Astrocyte (in vitro differentiated cells and primary cell): Measurements from ENCODE around the gene RIBC1. TPM values are rescaled to one million over a fixed set of nuclear protein-coding genes. Genes with fewer than 3 reads are reported as not detected.

Experiments
- DNase-seq: peaks from one replicate; pipeline ENCODE4 v3.0.0-alpha.2; 2010; ENCODE audit warnings: low read depth
- FAIRE-seq: peaks from 2 replicates; lab custom pipeline; 2011; peaks lifted over from hg19 to GRCh38; lab: Jason Lieb, UNC
- H2AFZ ChIP-seq: 2 replicates; pipeline ENCODE4 v1.6.0; 2012; ENCODE audit warnings: low read depth, low read length, inconsistent platforms
- H3K27ac ChIP-seq: 2 replicates; pipeline ENCODE4 v1.5.1; 2011; ENCODE audit warnings: low read depth, low read length, inconsistent platforms
- H3K27me3 ChIP-seq: 2 replicates; pipeline ENCODE4 v1.6.0; 2011; ENCODE audit warnings: low read length, inconsistent platforms; ENCODE audit not compliant: insufficient read depth
- H3K36me3 ChIP-seq: 2 replicates; pipeline ENCODE4 v1.5.1; 2011; ENCODE audit warnings: low read length, inconsistent platforms; ENCODE audit not compliant: insufficient read depth
- H3K4me1 ChIP-seq: 2 replicates; pipeline ENCODE4 v1.5.1; 2011; ENCODE audit warnings: low read length, inconsistent platforms; ENCODE audit not compliant: insufficient read depth
- H3K4me2 ChIP-seq: 2 replicates; pipeline ENCODE4 v1.6.0; 2012; ENCODE audit warnings: low read length, inconsistent platforms
- H3K4me3 ChIP-seq: 2 replicates; pipeline ENCODE4 v1.5.1; 2011; ENCODE audit warnings: low read depth, mild to moderate bottlenecking, low read length, inconsistent platforms; ENCODE audit not compliant: insufficient read depth
- H3K79me2 ChIP-seq: 2 replicates; pipeline ENCODE4 v1.6.0; 2012; ENCODE audit warnings: mild to moderate bottlenecking, low read length, inconsistent platforms; ENCODE audit not compliant: insufficient read depth
- H3K9ac ChIP-seq: 2 replicates; pipeline ENCODE4 v1.6.0; 2012; ENCODE audit warnings: mild to moderate bottlenecking, low read length, inconsistent platforms
- H3K9me3 ChIP-seq: 2 replicates; pipeline ENCODE4 v1.5.1; 2012; ENCODE audit warnings: low read depth, mild to moderate bottlenecking, low read length, inconsistent platforms; ENCODE audit not compliant: insufficient read depth
- H4K20me1 ChIP-seq: 2 replicates; pipeline ENCODE4 v1.6.0; 2012; ENCODE audit warnings: low read length, inconsistent platforms; ENCODE audit not compliant: insufficient read depth
- H3K27ac Mint-ChIP-seq: one replicate; pipeline ENCODE4 v1.8.0; 2021; ENCODE audit warnings: mild to moderate bottlenecking, mixed read lengths; ENCODE audit not compliant: unreplicated experiment
- H3K27me3 Mint-ChIP-seq: one replicate; pipeline ENCODE4 v1.8.0; 2021; ENCODE audit warnings: low read depth, mixed read lengths; ENCODE audit not compliant: unreplicated experiment
- H3K36me3 Mint-ChIP-seq: one replicate; pipeline ENCODE4 v1.8.0; 2021; ENCODE audit warnings: low read depth, mixed read lengths; ENCODE audit not compliant: unreplicated experiment
- H3K4me1 Mint-ChIP-seq: one replicate; pipeline ENCODE4 v1.8.0; 2021; ENCODE audit warnings: low read depth, mixed read lengths; ENCODE audit not compliant: unreplicated experiment
- H3K4me3 Mint-ChIP-seq: one replicate; pipeline ENCODE4 v1.8.0; 2021; ENCODE audit warnings: mild to moderate bottlenecking, moderate library complexity, mixed read lengths; ENCODE audit not compliant: unreplicated experiment
- H3K9me3 Mint-ChIP-seq: one replicate; pipeline ENCODE4 v1.8.0; 2021; ENCODE audit warnings: mild to moderate bottlenecking, mixed read lengths; ENCODE audit not compliant: unreplicated experiment
- EZH2 ChIP-seq: IDR thresholded peaks from 2 replicates; pipeline ENCODE4 v1.6.1; 2012; ENCODE audit warnings: mild to moderate bottlenecking, low read length, inconsistent platforms; ENCODE audit not compliant: insufficient read depth
- total RNA-seq: library from RNA; stranded (reverse); gene quantifications from 2 replicates; pipeline ENCODE4 v1.2.1, GENCODE V29; 2021
- TF ChIP-seq, protein P1 (sequence below): IDR thresholded peaks from 2 replicates; pipeline ENCODE4 v1.5.1; 2011; ENCODE audit warnings: low read depth, mild to moderate bottlenecking, inconsistent platforms, low read length, moderate library complexity; ENCODE audit not compliant: insufficient read depth

RIBC1 gene
- total RNA-seq, 1 donor from 2014 or later, result 0.34 TPM

DNA sequence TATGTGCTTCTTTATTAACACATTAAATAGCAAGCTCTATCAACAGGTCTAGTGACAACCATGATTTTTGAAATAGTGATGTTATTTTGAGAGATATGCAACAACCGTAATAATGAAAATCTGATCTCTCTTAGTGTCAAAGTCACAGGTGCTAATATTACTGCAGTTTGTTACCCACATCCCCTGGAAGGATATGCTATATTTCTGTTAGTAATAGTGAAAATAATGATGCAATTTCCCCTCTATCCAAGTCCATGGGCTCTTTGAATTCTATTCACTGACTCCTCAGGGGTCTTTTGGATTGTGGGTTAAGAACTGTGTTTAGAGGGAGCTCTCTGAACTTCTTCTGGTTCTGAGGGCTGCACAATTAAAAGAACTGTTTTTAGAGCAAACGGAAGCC lies 14.5 kb downstream of the RIBC1 start:
- Histone ChIP-seq H3K79me2 (peaks cover 11% of the 10 kb centered on the region), H2AFZ (no peak overlapping the region), H3K4me1 (peaks cover 17% of the 10 kb centered on the region), H3K27ac (no peak overlapping the region), H3K4me3 (no peak overlapping the region), H3K9me3 (no peaks in the 10 kb centered on the region), H3K27me3 (no peaks in the 10 kb centered on the region), H4K20me1 (no peaks in the 10 kb centered on the region), H3K36me3 (no peaks in the 10 kb centered on the region), H3K4me2 (no peak overlapping the region), H3K9ac (no peak overlapping the region)
- H3K27ac Mint-ChIP-seq, result no peak overlapping the region
- TF ChIP-seq, protein P1, sequence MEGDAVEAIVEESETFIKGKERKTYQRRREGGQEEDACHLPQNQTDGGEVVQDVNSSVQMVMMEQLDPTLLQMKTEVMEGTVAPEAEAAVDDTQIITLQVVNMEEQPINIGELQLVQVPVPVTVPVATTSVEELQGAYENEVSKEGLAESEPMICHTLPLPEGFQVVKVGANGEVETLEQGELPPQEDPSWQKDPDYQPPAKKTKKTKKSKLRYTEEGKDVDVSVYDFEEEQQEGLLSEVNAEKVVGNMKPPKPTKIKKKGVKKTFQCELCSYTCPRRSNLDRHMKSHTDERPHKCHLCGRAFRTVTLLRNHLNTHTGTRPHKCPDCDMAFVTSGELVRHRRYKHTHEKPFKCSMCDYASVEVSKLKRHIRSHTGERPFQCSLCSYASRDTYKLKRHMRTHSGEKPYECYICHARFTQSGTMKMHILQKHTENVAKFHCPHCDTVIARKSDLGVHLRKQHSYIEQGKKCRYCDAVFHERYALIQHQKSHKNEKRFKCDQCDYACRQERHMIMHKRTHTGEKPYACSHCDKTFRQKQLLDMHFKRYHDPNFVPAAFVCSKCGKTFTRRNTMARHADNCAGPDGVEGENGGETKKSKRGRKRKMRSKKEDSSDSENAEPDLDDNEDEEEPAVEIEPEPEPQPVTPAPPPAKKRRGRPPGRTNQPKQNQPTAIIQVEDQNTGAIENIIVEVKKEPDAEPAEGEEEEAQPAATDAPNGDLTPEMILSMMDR, result no peak
- no peak for TF ChIP-seq EZH2
- no peaks in the 10 kb centered on the region for H3K4me1 Mint-ChIP-seq
- DNase-seq, result no peak
- H3K9me3 Mint-ChIP-seq, result no peaks in the 10 kb centered on the region
- no peaks in the 10 kb centered on the region for H3K36me3 Mint-ChIP-seq
- no peak overlapping the region for H3K4me3 Mint-ChIP-seq
- no peak for FAIRE-seq
- peaks cover 15% of the 10 kb centered on the region for H3K27me3 Mint-ChIP-seq

DNA sequence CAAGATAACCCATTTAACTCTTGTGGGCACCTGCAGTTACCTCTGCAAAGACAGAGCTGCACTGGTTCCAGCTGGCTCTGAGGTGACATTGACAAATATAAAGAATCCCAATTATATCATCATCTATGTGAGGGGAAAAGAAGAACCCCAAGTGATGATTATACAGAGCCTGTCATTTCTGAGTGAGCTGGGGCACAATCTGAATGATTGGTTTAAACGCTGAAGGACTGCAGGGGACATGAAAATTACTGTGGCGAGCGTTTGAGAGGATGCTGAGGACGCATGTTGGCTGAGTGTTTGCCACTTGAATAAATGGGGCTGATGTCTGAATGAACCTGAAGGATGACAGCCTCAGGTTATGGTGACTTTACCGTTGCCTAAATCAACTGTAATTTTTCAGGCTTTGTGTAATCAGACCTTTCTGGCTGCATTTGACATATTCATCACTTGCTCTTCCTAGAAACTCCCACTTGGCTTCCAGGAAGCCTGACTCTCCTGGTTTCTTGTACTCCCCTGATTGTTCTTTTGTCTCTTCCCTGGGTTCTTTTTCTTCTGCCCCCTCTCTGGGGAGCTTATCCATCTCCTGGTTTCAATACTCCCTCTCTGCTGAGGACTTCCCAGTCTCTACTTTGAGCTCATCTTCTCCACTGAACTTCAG lies 15.6 kb downstream of the RIBC1 start:
- peak; percentile 92 for FAIRE-seq

More for the DNA sequence above, 15.6 kb downstream of the RIBC1 start:
- TF ChIP-seq, protein P1, result no peak
- TF ChIP-seq EZH2, result no peak
- Histone ChIP-seq H3K4me1 (peaks cover 17% of the 10 kb centered on the region), H4K20me1 (no peaks in the 10 kb centered on the region), H2AFZ (no peak overlapping the region), H3K79me2 (peaks cover 9% of the 10 kb centered on the region), H3K9me3 (no peaks in the 10 kb centered on the region), H3K4me3 (no peak overlapping the region), H3K36me3 (no peaks in the 10 kb centered on the region), H3K27ac (no peak overlapping the region), H3K27me3 (no peaks in the 10 kb centered on the region), H3K4me2 (no peak overlapping the region), H3K9ac (no peak overlapping the region)
- H3K9me3 Mint-ChIP-seq, result no peaks in the 10 kb centered on the region
- no peaks in the 10 kb centered on the region for H3K36me3 Mint-ChIP-seq
- no peak overlapping the region for H3K4me3 Mint-ChIP-seq
- peaks cover 15% of the 10 kb centered on the region for H3K27me3 Mint-ChIP-seq
- H3K4me1 Mint-ChIP-seq, result no peaks in the 10 kb centered on the region
- DNase-seq, result no peak
- H3K27ac Mint-ChIP-seq, result no peak overlapping the region
